Measurements from ENCODE around the gene ZNF28.
"Not testable (repeated sequence)": the region's sequence is repeated elsewhere in the genome, so short reads cannot be mapped to it uniquely, and the experiment has no call there.

The ZNF28 gene

GRCh38 chr19:52799950-52800640 lies 21.3 kb downstream of the ZNF28 start:
- not testable (repeated sequence) for H3K4me3 Mint-ChIP-seq; ATAC-seq (ENCODE audit: low read depth); H3K4me1 Mint-ChIP-seq; DNase-seq (ENCODE audit: low spot score in 2 of 2); H3K27ac Mint-ChIP-seq; H3K27me3 Mint-ChIP-seq
- Mint-ChIP-seq H3K36me3 (peaks cover 72% of the 10 kb centered on the region), H3K9me3 (peaks cover 19% of the 10 kb centered on the region)

- Mint-ChIP-seq H3K27me3 (no peaks in the 10 kb centered on the region), H3K4me3 (no peak overlapping the region), H3K36me3 (peaks cover 4% of the 10 kb centered on the region), H3K27ac (no peak overlapping the region), H3K4me1 (peaks cover 17% of the 10 kb centered on the region), H3K9me3 (peaks cover 2% of the 10 kb centered on the region)
- ATAC-seq (ENCODE audit: low read depth) (no peak), DNase-seq (ENCODE audit: low spot score in 2 of 2) (no peak)
These were observed 32.0 kb downstream of the ZNF28 start for GRCh38 chr19:52789440-52789839.

GRCh38 chr19:52786464-52787354 lies 34.7 kb downstream of the ZNF28 start, which contains the start of gene ZNF600:
Gene ZNF600 (minus strand): TSS chr19:52786791. CDS start chr19:52778888, 7,903 bp downstream.
- H3K9me3 Mint-ChIP-seq, H3K27me3 Mint-ChIP-seq: not testable (repeated sequence)
- ATAC-seq (ENCODE audit: low read depth) = peak; percentile 98
- H3K4me1 Mint-ChIP-seq = peaks cover 22% of the 10 kb centered on the region
- peaks cover 13% of the 10 kb centered on the region for H3K36me3 Mint-ChIP-seq
- peak within 1 kb of the TSS; percentile 82 for H3K4me3 Mint-ChIP-seq
- peak; percentile 57 to 58 for DNase-seq (ENCODE audit: low spot score in 2 of 2)
- peak within 1 kb of the TSS; percentile 63 for H3K27ac Mint-ChIP-seq

- ATAC-seq (ENCODE audit: low read depth) (no peak), DNase-seq (ENCODE audit: low spot score in 2 of 2) (no peak)
- Mint-ChIP-seq H3K9me3 (no peaks in the 10 kb centered on the region), H3K36me3 (peaks cover 19% of the 10 kb centered on the region), H3K4me3 (peak overlapping the region; percentile 82), H3K27me3 (no peaks in the 10 kb centered on the region), H3K27ac (peak overlapping the region; percentile 63), H3K4me1 (peaks cover 22% of the 10 kb centered on the region)
These were observed 35.4 kb downstream of the ZNF28 start for GRCh38 chr19:52786078-52786463.

GRCh38 chr19:52785506-52785905 lies 35.9 kb downstream of the ZNF28 start:
- ATAC-seq (ENCODE audit: low read depth) (no peak), DNase-seq (ENCODE audit: low spot score in 2 of 2) (no peak)
- peaks cover 22% of the 10 kb centered on the region for H3K4me1 Mint-ChIP-seq
- H3K27me3 Mint-ChIP-seq = no peaks in the 10 kb centered on the region
- H3K36me3 Mint-ChIP-seq = peaks cover 20% of the 10 kb centered on the region
- H3K4me3 Mint-ChIP-seq = peak overlapping the region; percentile 82
- peak overlapping the region; percentile 63 for H3K27ac Mint-ChIP-seq
- no peaks in the 10 kb centered on the region for H3K9me3 Mint-ChIP-seq

GRCh38 chr19:52782864-52783263 lies 38.6 kb downstream of the ZNF28 start:
- H3K27ac Mint-ChIP-seq; ATAC-seq (ENCODE audit: low read depth); H3K4me3 Mint-ChIP-seq: not testable (repeated sequence)

GRCh38 chr19:52778811-52779210 lies 42.6 kb downstream of the ZNF28 start:
- Mint-ChIP-seq H3K4me3 (no peak overlapping the region), H3K36me3 (peaks cover 53% of the 10 kb centered on the region), H3K27ac (no peak overlapping the region), H3K9me3 (no peaks in the 10 kb centered on the region), H3K27me3 (no peaks in the 10 kb centered on the region), H3K4me1 (peaks cover 5% of the 10 kb centered on the region)
- ATAC-seq (ENCODE audit: low read depth) (no peak), DNase-seq (ENCODE audit: low spot score in 2 of 2) (no peak)

More at GRCh38 chr19:52782864-52783263, 38.6 kb downstream of the ZNF28 start:
- Mint-ChIP-seq H3K36me3 (peaks cover 39% of the 10 kb centered on the region), H3K4me1 (peaks cover 23% of the 10 kb centered on the region)
- H3K9me3 Mint-ChIP-seq; H3K27me3 Mint-ChIP-seq; DNase-seq (ENCODE audit: low spot score in 2 of 2): not testable (repeated sequence)

- not testable (repeated sequence) for H3K27ac Mint-ChIP-seq; H3K4me3 Mint-ChIP-seq; H3K27me3 Mint-ChIP-seq; ATAC-seq (ENCODE audit: low read depth); DNase-seq (ENCODE audit: low spot score in 2 of 2); H3K4me1 Mint-ChIP-seq
- Mint-ChIP-seq H3K9me3 (peaks cover 12% of the 10 kb centered on the region), H3K36me3 (peaks cover 12% of the 10 kb centered on the region)
These were observed 65.0 kb downstream of the ZNF28 start for GRCh38 chr19:52756447-52756846.

- DNase-seq (ENCODE audit: low spot score in 2 of 2) (no peak), ATAC-seq (ENCODE audit: low read depth) (no peak)
- H3K4me1 Mint-ChIP-seq = no peaks in the 10 kb centered on the region
- H3K27me3 Mint-ChIP-seq = peaks cover 1% of the 10 kb centered on the region
- no peak overlapping the region for H3K27ac Mint-ChIP-seq
- peaks cover 2% of the 10 kb centered on the region for H3K9me3 Mint-ChIP-seq
- H3K36me3 Mint-ChIP-seq = peaks cover 3% of the 10 kb centered on the region
- no peak overlapping the region for H3K4me3 Mint-ChIP-seq
These were observed 71.7 kb downstream of the ZNF28 start for GRCh38 chr19:52749780-52750179.

GRCh38 chr19:52748336-52748950 lies 73.0 kb downstream of the ZNF28 start:
- ATAC-seq (ENCODE audit: low read depth) (no peak), DNase-seq (ENCODE audit: low spot score in 2 of 2) (no peak)
- Mint-ChIP-seq H3K9me3 (no peaks in the 10 kb centered on the region), H3K4me3 (no peak overlapping the region), H3K27ac (no peak overlapping the region), H3K27me3 (peaks cover 1% of the 10 kb centered on the region), H3K36me3 (no peaks in the 10 kb centered on the region), H3K4me1 (no peaks in the 10 kb centered on the region)

Data from memory B cell (primary cell).